Caco-2 (cell line): ENCODE data around the gene COG3. TPM values are rescaled to one million over a fixed set of nuclear protein-coding genes. Genes with fewer than 3 reads are reported as not detected.

Experiments
- BruUV-seq: library from RNA; stranded (reverse); fragments of 400-500 nt; replicated peaks from 2 replicates; lab custom pipeline; 2021; lab: Mats Ljungman, UMichigan
- CTCF ChIA-PET: fragments of 300-600 bp; sonication (Branson Sonifier 250); formaldehyde crosslinking; loops from one replicate; lab custom pipeline; 2022; ENCODE audit warnings: antibody characterized with exemption; lab: Charles Lee
- POLR2A ChIA-PET: fragments of 300-600 bp; sonication (Branson Sonifier 250); formaldehyde crosslinking; loops from one replicate; lab custom pipeline; 2022; ENCODE audit warnings: antibody characterized with exemption; lab: Charles Lee
- DNase-seq, 2 experiments: peaks; one replicate each; pipeline versions ENCODE4 v3.0.0 to v3.0.0-alpha.2; 2020 to 2022
- H3K27me3 ChIP-seq: replicated peaks from 2 replicates; pipeline ENCODE4 v1.6.0; 2011; ENCODE audit warnings: low read length; ENCODE audit not compliant: control insufficient read depth, insufficient read depth
- H3K36me3 ChIP-seq: 2 replicates; pipeline ENCODE4 v1.5.1; 2011; ENCODE audit warnings: low read length; ENCODE audit not compliant: control insufficient read depth, insufficient read depth
- H3K4me1 ChIP-seq: fragments of 250-450 bp; sonication (Bioruptor Pico); 2 replicates; pipeline ENCODE4 v1.5.1; 2020; ENCODE audit warnings: mild to moderate bottlenecking
- H3K4me3 ChIP-seq: 2 replicates; pipeline ENCODE4 v1.5.1; 2011; ENCODE audit warnings: low read depth, mild to moderate bottlenecking, control low read depth, low read length
- H3K9me3 ChIP-seq: fragments of 250-450 bp; sonication (Bioruptor Pico); 2 replicates; pipeline ENCODE4 v1.5.1; 2020; ENCODE audit warnings: mild to moderate bottlenecking, moderate library complexity
- H3K27ac Mint-ChIP-seq: one replicate; pipeline ENCODE4 v1.8.0; 2022; ENCODE audit warnings: mixed read lengths; ENCODE audit not compliant: unreplicated experiment
- H3K27me3 Mint-ChIP-seq: one replicate; pipeline ENCODE4 v1.8.0; 2022; ENCODE audit warnings: mixed read lengths; ENCODE audit not compliant: insufficient read depth, unreplicated experiment
- H3K36me3 Mint-ChIP-seq: one replicate; pipeline ENCODE4 v1.8.0; 2022; ENCODE audit warnings: mild to moderate bottlenecking, mixed read lengths; ENCODE audit not compliant: insufficient read depth, unreplicated experiment
- H3K4me1 Mint-ChIP-seq: one replicate; pipeline ENCODE4 v1.8.0; 2022; ENCODE audit warnings: low read depth, mixed read lengths; ENCODE audit not compliant: unreplicated experiment
- H3K4me3 Mint-ChIP-seq: one replicate; pipeline ENCODE4 v1.8.0; 2022; ENCODE audit warnings: mild to moderate bottlenecking, moderate library complexity, mixed read lengths; ENCODE audit not compliant: unreplicated experiment
- H3K9me3 Mint-ChIP-seq: one replicate; pipeline ENCODE4 v1.8.0; 2022; ENCODE audit warnings: mixed read lengths; ENCODE audit not compliant: unreplicated experiment
- CTCF ChIP-seq, 2 experiments: fragments of 200-600 bp in 1 of 2; IDR thresholded peaks; 1 replicate in 1 of 2; 2 replicates in 1 of 2; pipeline versions ENCODE4 v1.5.1 to v1.8.0; 2011 to 2022; ENCODE audit warnings: antibody characterized with exemption in 1 of 2, control low read depth in 1 of 2, inconsistent platforms in 1 of 2, low read depth in 1 of 2, low read length in 1 of 2, mild to moderate bottlenecking in 1 of 2, moderate library complexity in 1 of 2; ENCODE audit not compliant: insufficient read depth in 1 of 2, severe bottlenecking in 1 of 2, unreplicated experiment in 1 of 2
- intact Hi-C: fragments of 100-400 bp; cut with micrococcal nuclease; formaldehyde crosslinking; loops from one replicate; pipeline ENCODE4 v1.10.0; 2022; ENCODE audit not compliant: unreplicated experiment
- total RNA-seq: library from RNA; stranded (reverse); gene quantifications from 2 replicates; pipeline ENCODE4 v1.2.3, GENCODE V29; 2022

COG3 gene
- total RNA-seq, 1 experiment from 2014 or later: 35.8 TPM

DNA sequence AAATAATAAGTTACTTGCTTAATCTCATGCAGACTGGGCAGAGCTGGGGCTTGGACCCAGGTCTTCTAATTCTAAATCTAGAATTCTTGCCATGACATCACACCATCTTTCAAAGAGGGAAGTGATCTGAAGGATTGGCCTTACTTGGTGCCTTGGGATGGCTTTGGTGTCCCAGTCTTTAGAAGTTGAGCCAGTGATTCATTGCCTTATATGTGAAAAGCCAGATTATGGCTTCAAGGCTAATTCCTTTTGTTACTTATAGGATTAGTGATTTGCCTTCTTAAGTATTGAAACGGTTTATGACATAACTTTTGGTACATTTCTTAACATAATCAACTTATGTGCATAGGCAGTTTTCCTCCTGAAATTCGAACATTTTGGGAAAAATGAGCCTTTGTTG, 14.9 kb downstream of the COG3 start:
- Mint-ChIP-seq H3K27ac (no peak overlapping the region), H3K36me3 (peaks cover 34% of the 10 kb centered on the region), H3K9me3 (no peaks in the 10 kb centered on the region), H3K4me3 (no peak overlapping the region), H3K4me1 (no peaks in the 10 kb centered on the region), H3K27me3 (no peaks in the 10 kb centered on the region)
- no peaks in the 10 kb centered on the region for H3K27me3 ChIP-seq
- H3K4me1 ChIP-seq: no peaks in the 10 kb centered on the region
- CTCF ChIA-PET: interaction anchor here (0.5 kb wide), 1 partner anchor 15 kb away, joined by 3 read pairs; no protein-coding TSS in a partner anchor
- DNase-seq: no peak
- BruUV-seq: no TSS peak
- H3K9me3 ChIP-seq: peaks cover 2% of the 10 kb centered on the region; the same call in 1 of the 2 replicates
- no peak for TF ChIP-seq CTCF (IDR thresholded peaks at IDR 0.05; ENCODE audit: insufficient read depth in 1 of 2, low read depth in 1 of 2, low read length in 1 of 2, severe bottlenecking in 1 of 2, unreplicated experiment in 1 of 2)
- intact Hi-C loops: no loop called here
- POLR2A ChIA-PET: no interaction called here
- no peaks in the 10 kb centered on the region for H3K36me3 ChIP-seq
- H3K4me3 ChIP-seq: no peak overlapping the region

DNA sequence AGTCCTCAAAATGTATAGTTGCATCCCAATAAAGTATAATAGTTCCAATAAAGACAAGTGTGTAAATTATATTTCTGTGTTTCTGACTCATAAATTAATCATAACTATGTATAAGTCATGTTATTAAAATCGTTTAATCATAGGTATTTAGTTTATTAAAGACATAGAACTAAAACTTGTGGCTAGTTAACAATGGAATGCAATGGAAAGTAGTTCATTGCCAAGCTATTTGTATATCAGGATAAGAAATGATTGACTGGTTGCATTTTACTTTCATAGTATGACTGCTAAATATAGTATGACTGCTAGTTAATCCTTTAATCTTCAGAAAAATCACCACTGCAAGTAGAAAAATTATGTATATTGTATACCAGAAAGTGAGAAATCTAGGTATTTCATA, 16.9 kb downstream of the COG3 start:
- CTCF ChIA-PET: no interaction called here
- Mint-ChIP-seq H3K4me3 (no peak overlapping the region), H3K27me3 (no peaks in the 10 kb centered on the region), H3K36me3 (peaks cover 43% of the 10 kb centered on the region), H3K4me1 (no peaks in the 10 kb centered on the region), H3K9me3 (no peaks in the 10 kb centered on the region), H3K27ac (no peak overlapping the region)
- POLR2A ChIA-PET: no interaction called here
- intact Hi-C loops: no loop called here
- TF ChIP-seq CTCF (IDR thresholded peaks at IDR 0.05; ENCODE audit: insufficient read depth in 1 of 2, low read depth in 1 of 2, low read length in 1 of 2, severe bottlenecking in 1 of 2, unreplicated experiment in 1 of 2): no peak
- no peaks in the 10 kb centered on the region for H3K36me3 ChIP-seq
- no peak overlapping the region for H3K4me3 ChIP-seq
- H3K4me1 ChIP-seq: no peaks in the 10 kb centered on the region
- no peaks in the 10 kb centered on the region for H3K27me3 ChIP-seq
- peaks cover 2% of the 10 kb centered on the region; the same call in 1 of the 2 replicates for H3K9me3 ChIP-seq
- BruUV-seq: no TSS peak
- no peak for DNase-seq

DNA sequence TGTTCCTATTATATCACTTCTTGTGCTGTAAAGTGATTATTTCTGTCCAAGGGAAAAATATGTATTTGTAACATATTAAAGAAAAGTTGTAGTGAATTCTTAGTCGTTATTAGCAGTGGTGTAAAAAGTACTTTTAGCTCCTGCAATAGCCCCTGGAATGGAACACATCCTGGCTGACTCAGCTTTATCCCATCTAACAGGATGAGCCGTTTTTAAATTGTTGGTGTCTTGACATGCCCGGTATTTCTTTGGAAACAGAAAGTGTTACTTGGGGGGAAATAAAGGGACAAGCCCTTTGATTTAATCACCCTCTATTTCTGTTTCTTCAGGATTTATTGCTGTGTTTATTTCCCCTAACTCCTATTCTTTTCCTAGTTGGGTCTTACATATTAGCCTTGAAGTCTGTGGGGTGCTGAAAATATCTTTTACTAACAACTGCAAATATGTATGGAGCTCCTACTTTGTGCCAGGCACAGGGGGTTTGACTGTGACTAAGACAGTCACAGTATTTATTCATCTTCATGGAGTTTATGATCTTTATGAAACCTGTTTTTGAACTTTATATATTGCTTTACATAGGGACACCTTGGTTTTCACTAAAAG, 17.9 kb downstream of the COG3 start:
- Mint-ChIP-seq H3K4me3 (no peak overlapping the region), H3K9me3 (no peaks in the 10 kb centered on the region), H3K27ac (no peak overlapping the region), H3K4me1 (no peaks in the 10 kb centered on the region), H3K36me3 (peaks cover 50% of the 10 kb centered on the region), H3K27me3 (no peaks in the 10 kb centered on the region)
- ChIA-PET POLR2A (no interaction called here), CTCF (no interaction called here)
- no peak for DNase-seq
- H3K4me3 ChIP-seq: no peak overlapping the region
- TF ChIP-seq CTCF (IDR thresholded peaks at IDR 0.05; ENCODE audit: insufficient read depth in 1 of 2, low read depth in 1 of 2, low read length in 1 of 2, severe bottlenecking in 1 of 2, unreplicated experiment in 1 of 2): no peak
- no peaks in the 10 kb centered on the region for H3K4me1 ChIP-seq
- peaks cover 2% of the 10 kb centered on the region; the same call in 1 of the 2 replicates for H3K9me3 ChIP-seq
- no TSS peak for BruUV-seq
- H3K36me3 ChIP-seq: no peaks in the 10 kb centered on the region
- H3K27me3 ChIP-seq: no peaks in the 10 kb centered on the region
- intact Hi-C loops: no loop called here
